Stomach (tissue), 4 donors: ENCODE data around the gene UBE2G1.

ENCODE experiments used
- CTCF ChIP-seq, 7 experiments: fragments of 450-650 bp in 4 of 7; fragments of 200-600 bp in 3 of 7; sonication (generic) in 3 of 7; IDR thresholded peaks; one replicate each; pipeline ENCODE4 v1.5.1; 2016 to 2019; ENCODE audit warnings: antibody characterized with exemption in 7 of 7, control low read depth in 2 of 7, mild to moderate bottlenecking in 1 of 7
- POLR2A ChIP-seq, 4 donors: fragments of 450-650 bp; IDR thresholded peaks; one replicate each; pipeline ENCODE4 v1.6.1; 2016; ENCODE audit warnings: antibody characterized with exemption in 4 of 4, control low read depth in 2 of 4, mild to moderate bottlenecking in 1 of 4, moderate library complexity in 1 of 4
- POLR2AphosphoS5 ChIP-seq, 3 donors: sonication (generic); formaldehyde crosslinking; IDR thresholded peaks; one replicate each; pipeline ENCODE4 v1.6.1; 2016; ENCODE audit warnings: antibody characterized with exemption in 3 of 3

GRCh38 chr17:4261452-4261851 lies 105.0 kb downstream of the UBE2G1 start:
- TF ChIP-seq POLR2A (IDR thresholded peaks at IDR 0.05): no peak
- no peak for TF ChIP-seq CTCF (IDR thresholded peaks at IDR 0.05)
- no peak for TF ChIP-seq POLR2AphosphoS5 (IDR thresholded peaks at IDR 0.05)
